ENCODE measurements around the gene GBF1.

GBF1 gene

DNA sequence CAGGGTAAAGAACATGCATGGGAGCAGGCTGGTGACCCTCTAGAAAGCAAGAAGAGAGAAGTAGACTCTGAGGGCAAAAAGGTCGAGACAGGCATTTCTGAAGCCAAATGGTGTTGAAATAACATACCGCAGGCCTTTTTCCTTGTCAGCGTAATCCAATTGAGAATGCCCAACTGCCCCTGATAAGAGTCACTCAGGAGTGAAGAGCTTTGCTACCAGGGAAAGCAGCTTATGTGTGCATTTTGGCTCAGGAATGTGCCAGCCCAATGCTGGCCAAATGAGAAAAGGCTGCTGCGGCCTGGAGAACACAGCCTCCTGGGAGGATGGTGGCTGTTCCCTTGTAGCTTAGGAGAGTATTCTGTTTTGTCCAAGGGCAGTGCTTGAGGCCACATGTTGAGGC, 88.8 kb downstream of the GBF1 start:
- in situ Hi-C loops (cut with MboI; ENCODE audit: low sequenced_read_pairs): no loop called here

DNA sequence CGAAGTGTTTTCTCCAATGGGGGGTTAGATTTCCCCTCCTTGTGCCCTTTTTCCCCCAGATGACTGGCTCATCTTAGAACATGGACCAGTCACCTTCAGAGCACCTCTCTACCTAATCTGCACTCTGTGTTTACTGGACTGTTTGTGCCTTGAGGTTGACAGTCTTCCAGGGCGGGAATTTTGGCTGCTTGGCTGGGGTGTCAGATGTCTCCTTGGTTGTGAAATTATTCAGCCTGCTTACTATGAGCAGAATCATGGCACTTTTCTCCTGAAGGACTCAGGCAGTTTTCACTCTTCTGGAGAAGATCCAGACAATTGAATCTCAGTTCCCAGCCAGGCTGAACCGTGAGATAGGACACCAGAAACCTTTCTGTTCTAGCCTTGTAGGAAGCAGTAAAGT, 89.9 kb downstream of the GBF1 start:
- in situ Hi-C loops (cut with MboI; ENCODE audit: low sequenced_read_pairs): no loop called here

DNA sequence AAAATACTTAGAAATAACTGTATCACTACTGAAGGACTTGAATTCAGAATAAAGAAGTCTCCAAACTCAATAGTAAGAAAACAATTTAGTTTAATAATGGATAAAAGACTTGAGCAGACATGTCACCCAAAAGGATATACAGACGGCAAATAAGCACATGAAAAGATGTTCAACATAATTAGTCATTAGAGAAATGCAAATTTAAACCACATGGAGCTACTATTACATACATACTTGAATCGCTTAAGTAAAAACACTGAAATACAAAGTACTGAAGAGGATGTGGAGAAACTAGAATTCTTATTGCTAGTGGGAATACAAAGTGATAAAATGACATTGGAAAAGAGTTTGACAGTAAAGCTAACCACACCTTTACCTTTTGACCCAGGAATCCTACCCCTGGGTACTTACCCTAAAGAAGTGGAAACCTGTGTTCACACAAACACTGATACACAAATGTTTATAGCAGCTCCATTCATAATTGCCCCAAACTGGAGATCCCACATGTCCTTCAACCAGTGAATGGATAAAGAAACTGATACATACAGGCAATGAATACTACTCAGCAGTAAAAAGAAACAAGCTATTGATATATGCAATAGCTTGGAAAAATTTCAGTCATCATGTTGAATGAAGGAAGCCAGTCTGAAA, 95.8 kb downstream of the GBF1 start:
- in situ Hi-C loops (cut with MboI; ENCODE audit: low sequenced_read_pairs): no loop called here

DNA sequence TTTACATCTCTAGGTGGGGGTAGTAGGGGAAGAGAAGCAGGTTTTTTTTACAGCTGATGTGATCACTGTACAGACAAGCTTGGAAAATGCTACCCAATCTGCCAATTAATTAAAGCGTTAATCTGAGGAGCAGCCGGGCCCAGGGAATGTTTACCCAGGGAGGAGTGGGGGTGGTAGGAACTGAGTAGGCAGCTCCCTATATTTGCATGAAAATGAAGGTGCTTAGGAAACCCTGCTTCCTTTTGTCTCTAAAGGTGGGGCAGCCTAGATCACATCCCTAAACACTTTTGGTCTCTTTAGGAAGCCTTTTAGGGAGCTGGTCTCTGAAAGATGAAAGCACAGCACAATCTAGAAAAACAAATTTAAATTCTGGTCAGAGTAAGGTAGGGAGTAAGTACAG, 97.1 kb downstream of the GBF1 start:
- in situ Hi-C loops (cut with MboI; ENCODE audit: low sequenced_read_pairs): no loop called here

DNA sequence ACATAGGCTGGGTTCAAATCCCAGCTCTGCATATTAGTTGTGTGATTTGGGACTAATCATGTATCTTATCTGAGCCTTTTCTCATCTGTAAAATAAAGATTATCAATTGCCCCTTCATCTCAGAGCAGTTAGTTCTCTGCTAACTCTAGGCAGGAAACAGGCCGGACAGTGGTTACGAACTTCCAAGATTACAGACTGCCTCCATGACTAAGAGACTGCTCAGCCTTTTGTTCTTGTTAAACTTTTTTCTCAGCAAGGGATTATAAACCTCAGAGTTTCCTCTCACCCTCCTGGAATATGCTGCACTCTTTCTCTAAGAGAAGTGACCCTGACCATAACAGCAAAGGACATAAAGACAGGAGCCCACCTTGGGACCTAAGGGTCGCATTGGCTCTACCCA, 97.6 kb downstream of the GBF1 start:
- in situ Hi-C loops (cut with MboI; ENCODE audit: low sequenced_read_pairs): no loop called here

DNA sequence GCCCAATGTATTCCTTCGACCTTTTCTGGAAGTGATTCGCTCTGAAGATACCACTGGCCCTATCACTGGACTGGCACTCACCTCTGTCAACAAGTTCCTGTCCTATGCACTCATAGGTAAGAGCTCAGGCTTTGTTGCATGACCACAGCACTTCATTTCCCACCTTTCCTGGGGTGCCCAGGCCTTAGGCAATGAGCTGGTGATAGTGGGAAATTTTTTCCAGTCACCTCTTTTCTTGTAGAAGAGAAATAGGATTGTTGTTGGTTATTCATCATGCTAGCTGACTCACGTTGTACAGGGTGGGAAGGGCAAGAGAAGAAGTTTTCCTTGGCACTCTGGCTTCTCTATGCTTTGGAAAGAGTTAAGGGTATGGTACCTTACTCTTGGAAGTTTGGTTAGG, 98.7 kb downstream of the GBF1 start:
- in situ Hi-C loops (cut with MboI; ENCODE audit: low sequenced_read_pairs): no loop called here

DNA sequence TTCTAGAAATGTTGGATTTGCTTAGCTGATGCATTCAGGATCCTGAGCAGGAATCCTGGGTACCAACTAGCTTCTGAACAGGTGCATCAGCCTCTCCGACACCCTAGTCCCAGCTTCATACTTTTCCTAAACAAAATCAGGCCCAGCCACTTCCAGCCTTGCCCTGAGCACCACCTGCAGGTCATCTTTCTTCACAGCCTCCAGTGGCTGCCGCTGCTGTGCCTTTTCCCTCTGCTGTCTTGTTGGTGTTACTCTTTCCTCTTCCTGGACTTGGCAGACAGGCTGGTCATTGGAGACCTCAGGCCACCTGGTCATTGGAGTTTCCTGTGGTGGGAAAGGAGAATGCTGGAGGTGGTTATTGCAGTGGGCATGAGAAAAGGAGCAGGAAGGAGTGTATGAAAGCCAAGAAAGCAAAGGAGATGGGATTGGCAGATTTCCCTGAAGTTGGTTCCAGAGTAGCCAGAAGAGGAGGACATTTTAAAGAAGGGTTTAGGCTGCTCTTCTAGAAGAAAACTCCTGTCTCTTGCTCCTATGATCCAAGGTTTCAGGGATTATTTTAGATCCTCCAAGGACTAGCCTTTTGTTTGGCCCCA, 102.0 kb downstream of the GBF1 start:
- in situ Hi-C loops (cut with MboI; ENCODE audit: low sequenced_read_pairs): no loop called here

DNA sequence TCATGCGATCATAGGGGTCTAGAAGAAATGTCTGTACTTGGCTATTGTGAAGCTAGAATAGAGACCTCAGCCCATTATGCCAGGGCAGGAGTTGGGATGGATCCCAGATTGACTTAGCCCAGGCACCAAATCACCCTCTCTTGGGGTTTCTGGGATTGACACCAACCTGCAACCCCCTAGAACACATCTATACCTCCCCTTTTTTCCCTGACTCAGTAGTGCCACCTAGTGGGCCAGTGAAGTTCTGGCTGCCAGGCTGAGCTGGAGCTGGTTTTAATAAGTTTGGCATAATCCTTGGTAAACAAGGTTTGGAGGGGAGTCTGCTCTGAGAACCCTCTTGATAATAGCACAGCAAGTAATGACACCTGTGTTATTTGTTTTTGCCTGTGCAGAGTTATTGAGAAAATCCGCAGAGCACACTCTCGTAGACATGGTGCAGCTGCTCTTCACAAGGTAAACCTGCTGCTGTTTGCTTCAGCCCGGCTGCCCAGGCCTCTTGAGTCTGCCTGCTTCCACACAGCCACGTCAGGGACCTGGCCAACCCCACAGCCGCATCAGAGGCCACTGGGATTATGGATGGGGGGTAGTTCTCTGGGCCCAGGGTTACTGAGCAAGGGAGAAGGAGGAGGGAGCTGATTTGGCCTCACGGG, 106.9 kb downstream of the GBF1 start:
- in situ Hi-C loops (cut with MboI; ENCODE audit: low sequenced_read_pairs): loop anchor here (10.0 kb wide), 1 partner anchor 127 kb away; the partner anchor contains the start of gene ELOVL3

DNA sequence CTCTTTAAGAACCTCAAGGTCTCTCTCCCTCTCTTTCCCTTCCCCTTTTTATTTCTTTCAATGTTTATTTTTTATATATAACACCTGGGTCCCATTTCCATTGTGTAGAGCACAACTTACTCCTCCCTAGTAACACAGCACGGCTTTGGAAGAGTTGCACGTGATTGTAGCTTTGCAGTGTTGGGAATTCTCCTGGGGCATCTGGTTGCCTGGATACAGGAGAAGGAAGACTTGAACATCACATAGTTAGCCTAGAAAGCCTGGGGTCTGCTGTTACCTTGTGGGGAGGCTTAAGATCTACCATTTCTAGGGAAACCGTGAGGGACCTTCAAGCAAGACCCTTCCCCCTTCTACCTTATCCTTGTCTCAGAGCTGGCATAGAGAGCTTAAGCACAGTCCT, 109.1 kb downstream of the GBF1 start:
- in situ Hi-C loops (cut with MboI; ENCODE audit: low sequenced_read_pairs): loop anchor here (10.0 kb wide), 1 partner anchor 130 kb away; the partner anchor contains the start of gene ELOVL3

DNA sequence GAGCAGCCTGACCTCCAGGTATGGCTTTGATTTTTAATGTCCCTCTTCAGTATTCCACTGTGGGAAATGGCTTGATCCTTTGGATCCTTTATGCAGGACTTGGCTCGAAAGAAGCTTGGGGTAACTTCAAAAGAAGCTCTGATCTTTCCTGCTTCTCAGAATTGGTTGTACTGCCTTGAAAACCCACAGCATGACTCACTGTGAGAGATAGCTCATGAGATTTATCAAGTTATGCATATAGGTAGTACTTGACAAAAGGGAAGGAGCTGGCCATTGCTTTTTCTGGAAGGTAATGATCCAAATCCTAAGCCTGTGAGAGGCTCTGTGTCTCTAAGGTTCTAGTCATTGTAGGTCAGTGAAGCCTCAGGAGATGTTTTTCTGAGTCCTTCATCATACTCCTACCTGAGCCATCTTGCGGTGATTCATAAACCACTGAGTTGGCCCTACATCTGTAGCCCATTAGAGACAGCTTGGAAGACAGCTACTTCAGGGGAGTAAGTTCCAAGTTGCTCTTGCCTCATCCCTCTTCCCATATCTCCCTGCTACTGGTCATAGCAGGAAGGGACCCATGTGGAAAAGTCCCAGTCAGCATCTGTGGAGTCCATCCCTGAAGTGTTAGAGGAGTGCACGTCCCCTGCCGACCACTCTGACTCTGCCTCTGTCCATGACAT, 113.5 kb downstream of the GBF1 start:
- in situ Hi-C loops (cut with MboI; ENCODE audit: low sequenced_read_pairs): loop anchor here (10.0 kb wide), 1 partner anchor 134 kb away; the partner anchor contains the start of gene ELOVL3

DNA sequence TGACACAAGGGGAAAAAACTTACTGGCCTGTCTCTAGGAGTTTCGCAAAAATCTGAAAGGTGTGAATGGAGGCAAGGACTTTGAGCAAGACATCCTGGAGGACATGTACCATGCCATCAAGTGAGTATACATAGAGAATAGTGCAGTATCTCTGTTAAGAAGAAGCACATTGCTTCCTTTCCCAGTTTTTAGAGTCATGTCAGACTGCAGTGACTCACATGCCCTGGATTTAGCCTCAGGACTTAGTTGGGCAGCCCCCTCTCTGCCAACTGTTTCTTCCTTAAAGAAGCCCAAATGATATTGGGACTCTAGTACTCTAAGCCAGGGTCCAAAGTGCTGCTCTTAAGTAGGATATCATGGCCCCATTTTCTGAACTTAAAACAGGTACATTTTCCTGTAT, 122.1 kb downstream of the GBF1 start:
- in situ Hi-C loops (cut with MboI; ENCODE audit: low sequenced_read_pairs): no loop called here

DNA sequence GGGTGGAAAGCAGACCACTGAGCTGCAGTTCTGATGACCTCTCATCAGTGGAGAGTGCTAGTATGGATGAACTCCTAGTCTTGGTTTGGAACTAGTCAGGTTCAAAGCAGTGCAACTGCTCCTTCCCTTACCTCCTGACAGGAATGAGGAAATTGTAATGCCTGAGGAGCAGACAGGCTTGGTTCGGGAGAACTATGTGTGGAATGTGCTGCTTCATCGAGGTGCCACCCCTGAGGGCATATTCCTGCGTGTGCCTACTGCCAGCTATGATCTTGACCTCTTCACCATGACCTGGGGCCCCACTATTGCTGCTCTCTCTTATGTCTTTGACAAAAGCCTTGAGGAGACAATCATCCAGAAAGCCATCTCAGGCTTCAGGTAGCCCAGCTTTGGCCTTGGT, 122.7 kb downstream of the GBF1 start:
- in situ Hi-C loops (cut with MboI; ENCODE audit: low sequenced_read_pairs): no loop called here

DNA sequence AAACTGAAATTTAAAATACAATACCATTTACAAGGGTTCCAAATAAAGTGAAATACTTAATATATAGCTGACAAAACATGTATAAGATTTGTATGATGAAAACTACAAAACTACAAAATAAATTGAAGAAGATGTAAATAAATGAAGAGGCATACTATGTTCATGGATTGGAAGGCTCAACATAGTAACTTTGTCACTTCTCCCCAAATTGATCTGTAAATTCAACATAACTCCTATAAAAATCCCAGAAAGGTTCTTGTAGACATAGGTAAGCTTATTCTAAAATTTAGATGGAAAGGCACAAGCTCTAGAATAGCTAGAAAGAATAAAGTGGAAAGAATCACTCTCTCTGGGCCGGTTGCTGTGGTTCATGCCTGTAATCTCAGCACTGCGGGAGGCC, 126.0 kb downstream of the GBF1 start:
- in situ Hi-C loops (cut with MboI; ENCODE audit: low sequenced_read_pairs): no loop called here

DNA sequence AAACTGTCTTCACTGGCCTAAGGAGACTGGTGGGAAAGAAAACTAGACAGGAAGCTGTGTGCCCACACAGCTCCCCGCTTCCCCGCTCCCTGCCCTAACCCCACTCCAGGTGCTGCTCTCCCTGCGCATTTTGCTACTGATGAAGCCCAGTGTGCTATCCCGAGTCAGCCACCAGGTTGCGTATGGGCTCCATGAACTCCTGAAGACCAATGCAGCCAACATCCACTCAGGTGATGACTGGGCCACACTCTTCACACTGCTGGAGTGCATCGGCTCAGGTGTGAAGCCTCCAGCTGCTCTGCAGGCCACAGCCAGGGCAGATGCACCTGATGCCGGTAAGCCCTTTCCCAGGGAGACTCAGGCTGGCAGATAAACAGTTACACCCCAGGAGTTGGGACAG, 129.9 kb downstream of the GBF1 start:
- in situ Hi-C loops (cut with MboI; ENCODE audit: low sequenced_read_pairs): no loop called here

DNA sequence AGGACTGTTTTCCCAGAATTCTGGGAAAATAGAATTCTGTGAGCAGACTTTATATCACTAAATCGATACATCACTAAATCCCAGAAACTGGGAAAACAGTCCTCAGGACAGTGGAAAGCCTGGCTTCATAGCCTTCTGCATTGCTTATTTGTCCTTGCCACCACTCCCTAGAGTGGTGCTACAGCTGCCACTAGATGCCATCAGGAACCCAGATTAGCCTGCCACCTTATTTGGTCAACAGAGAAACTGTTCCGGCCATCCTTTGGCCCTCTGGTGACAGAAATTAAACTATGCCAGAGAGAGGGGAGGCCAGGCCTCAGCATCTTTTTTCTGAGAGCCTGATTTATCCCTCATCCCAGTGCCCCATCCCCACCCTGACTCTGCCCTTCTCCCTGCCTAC, 130.5 kb downstream of the GBF1 start:
- in situ Hi-C loops (cut with MboI; ENCODE audit: low sequenced_read_pairs): no loop called here

DNA sequence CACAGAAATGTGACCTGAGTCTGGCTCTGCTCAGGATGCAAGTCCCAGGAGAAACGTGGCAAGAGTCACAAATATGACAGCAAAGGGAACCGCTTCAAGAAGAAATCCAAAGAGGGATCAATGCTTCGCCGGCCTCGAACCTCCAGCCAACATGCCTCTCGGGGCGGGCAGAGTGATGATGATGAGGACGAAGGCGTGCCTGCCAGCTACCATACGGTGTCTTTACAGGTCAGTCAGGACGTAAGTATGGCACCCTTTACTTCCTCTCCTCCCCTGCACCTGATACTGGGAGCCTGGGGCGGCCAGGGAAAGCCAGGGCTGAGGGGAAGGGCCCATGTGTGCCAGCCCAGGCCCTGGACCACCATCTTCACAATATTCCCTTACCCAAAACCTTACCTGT, 131.6 kb downstream of the GBF1 start:
- in situ Hi-C loops (cut with MboI; ENCODE audit: low sequenced_read_pairs): no loop called here

DNA sequence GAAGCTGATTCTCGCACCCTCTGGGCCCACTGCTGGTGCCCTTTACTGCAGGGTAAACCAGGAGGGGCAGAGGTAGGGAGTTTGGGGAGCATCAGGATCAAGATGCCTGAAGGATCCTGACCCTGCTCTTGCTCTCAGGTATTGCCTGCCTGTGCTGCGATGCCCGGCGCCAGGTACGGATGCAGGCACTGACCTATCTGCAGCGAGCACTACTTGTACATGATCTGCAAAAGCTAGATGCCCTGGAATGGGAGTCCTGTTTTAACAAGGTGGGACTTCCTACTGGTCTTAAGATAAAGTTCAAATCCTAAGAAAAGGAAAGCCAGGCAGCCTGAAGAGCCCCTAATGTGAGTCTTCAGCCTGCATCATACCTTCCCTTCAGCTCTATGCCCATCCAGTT, 134.1 kb downstream of the GBF1 start:
- in situ Hi-C loops (cut with MboI; ENCODE audit: low sequenced_read_pairs): no loop called here

DNA sequence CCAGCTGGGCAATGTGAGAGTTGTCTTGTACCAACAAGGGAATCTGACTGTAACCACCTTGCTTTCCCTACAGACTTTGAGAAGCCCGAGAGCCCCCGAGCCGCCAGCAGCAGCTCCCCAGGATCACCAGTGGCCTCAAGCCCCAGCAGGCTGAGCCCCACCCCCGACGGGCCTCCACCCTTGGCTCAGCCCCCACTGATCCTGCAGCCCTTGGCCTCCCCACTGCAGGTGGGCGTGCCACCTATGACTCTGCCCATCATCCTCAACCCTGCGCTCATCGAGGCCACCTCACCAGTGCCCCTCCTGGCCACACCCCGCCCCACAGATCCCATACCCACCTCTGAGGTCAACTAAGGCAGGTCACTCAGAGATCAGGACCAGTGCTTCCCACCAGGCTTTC, 136.7 kb downstream of the GBF1 start:
- in situ Hi-C loops (cut with MboI; ENCODE audit: low sequenced_read_pairs): no loop called here

DNA sequence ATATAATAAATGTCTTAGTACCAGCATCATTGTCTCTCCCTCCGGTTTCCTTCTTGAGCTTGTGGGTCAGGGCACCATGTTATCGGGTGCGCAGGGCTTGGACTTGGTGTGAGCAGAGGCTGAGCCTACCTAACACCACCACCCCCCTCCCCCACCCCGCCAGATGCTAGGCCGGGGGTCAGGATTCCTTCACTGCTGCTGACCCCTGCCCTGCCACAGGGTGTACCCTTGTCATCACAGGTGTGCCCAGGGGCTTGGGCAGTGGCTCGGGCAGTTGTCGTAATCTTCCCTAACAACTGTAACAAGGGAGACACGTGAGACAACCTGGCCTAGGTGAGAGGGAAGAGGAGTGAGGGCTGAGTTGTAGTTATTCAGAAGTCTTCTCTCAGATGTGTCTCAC, 137.5 kb downstream of the GBF1 start:
- in situ Hi-C loops (cut with MboI; ENCODE audit: low sequenced_read_pairs): no loop called here

DNA sequence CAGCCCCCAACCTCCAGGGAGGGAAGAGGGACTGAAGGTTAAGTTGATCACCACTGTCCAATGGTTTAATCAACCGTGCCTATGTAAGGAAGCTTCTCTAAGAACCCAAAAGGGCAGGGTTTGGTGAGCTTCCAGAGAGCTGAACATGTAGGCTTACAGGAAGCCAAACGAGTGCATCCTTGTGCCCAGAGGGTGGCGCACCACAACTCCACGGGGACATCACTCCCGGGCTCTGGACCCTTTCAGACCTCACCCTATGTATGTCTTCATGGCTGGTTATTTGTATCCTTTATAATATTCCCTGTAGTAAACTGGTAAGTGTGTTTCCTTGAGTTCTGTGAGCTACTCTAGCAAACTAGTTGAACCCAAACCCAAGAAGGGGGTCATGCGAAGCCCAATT, 138.7 kb downstream of the GBF1 start:
- in situ Hi-C loops (cut with MboI; ENCODE audit: low sequenced_read_pairs): no loop called here

DNA sequence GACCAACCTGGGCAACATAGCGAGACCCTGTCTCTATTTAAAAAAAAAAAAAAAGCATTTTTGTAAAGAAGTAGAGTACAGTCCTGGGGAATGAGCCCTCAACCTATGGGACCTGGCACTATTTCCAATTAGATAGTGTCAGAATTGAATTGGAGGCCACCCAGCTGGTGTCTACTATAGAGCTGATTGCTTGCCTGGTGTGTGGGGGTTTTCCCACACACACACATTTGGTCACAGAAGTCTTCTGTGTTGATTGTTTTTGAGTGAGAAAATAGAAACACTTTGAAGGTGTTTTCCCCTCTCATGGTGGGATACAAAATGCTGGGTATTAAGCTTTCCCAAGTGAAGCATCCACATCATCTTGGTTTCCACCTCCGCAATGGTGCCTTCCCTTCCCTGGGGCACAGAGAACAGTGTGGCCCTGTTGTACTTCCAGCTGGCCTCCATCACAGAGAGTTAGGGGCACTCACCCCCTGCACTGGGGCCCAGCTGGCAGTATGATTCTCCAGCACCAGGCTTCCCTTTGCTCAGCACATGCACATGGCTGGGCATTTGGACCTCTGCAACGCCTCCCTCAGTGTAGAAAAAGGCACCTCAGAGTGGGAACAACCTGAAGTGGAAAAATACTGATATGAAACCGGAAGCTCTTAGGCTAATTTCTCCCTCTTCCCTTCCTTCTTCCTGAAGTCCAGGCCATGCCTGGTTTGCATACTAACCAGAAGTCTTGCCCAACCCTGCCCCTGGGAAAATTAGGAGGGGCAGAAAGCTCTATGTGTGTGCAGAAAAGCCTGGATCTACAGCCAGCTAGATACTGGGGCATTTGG, 139.5 kb downstream of the GBF1 start:
- in situ Hi-C loops (cut with MboI; ENCODE audit: low sequenced_read_pairs): no loop called here

Measured in HL-60/S4 treated with phorbol 12-myristate 13-acetate at 8.2 ng/mL for 4 days and 3 days (cell line).